Amniotic stem cell (primary cell): ENCODE measurements around the gene ZNF580.
A peak's percentile ranks its signal among the peaks of the same experiment; 100 is the strongest.

Experiments
- DNase-seq: peaks from one replicate; lab custom pipeline; 2025; lab: John Stamatoyannopoulos, UW

ZNF580 gene

GRCh38 chr19:55663846-55664536 is 23.2 kb downstream of the ZNF580 start:
- DNase-seq = no peak

DNA sequence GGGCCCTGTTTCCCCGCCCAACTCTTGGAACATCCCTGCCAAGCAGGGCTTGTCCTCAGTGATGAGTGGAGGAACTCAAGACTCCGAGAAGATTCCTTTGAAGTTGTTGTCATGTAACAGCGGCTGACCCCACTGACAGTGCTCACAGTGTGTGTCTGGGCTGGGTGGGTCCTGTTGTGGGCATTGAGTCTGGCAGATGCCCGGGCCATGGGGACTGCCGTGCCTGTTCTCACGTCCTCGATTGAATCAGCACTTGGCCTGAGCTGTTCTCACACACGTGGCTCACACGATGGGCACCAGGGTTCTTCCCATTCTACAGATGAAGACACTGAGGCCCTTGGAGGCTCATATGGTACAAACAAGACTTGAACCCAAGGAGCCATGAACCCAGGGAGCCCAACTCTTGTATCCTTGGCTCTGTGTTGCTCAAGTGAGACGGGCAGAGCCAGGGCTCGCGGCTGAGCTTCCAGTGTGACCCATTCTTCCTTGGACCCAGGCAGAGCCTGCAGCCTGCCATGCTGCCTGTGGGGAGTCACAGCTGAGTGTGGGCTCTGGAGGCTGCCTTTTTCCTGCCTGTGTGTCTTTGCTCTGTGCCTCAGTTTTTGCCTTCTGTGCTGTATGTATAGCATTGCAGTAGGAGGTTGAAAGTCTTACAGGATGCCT is 25.7 kb downstream of the ZNF580 start:
- no peak for DNase-seq

GRCh38 chr19:55667006-55667381 is 26.2 kb downstream of the ZNF580 start:
- no peak for DNase-seq

- no peak for DNase-seq
These were observed 26.7 kb downstream of the ZNF580 start for GRCh38 chr19:55667511-55667910.

DNA sequence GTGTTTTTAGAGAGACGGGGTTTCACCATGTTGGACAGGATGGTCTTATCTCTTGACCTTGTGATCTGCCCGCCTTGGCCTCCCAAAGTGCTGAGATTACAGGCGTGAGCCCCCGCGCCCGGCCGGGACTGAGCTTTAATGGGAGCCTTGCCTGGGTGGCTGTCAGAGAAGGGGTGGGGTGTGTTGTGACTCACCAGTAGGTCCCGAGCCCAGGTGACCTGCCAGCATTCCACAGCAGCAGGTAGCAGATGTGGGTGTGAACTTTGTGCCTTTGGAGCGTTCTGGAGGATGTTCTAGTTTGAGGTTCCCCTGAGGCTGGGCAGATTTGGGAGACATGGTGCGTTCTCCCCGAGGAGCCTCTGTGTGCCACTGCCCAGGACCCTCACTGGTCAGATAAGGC is 27.2 kb downstream of the ZNF580 start:
- DNase-seq = no peak

- DNase-seq = no peak
These were observed 28.0 kb downstream of the ZNF580 start for GRCh38 chr19:55668603-55669348.

- no peak for DNase-seq
These were observed 28.8 kb downstream of the ZNF580 start for GRCh38 chr19:55669418-55670279.

DNA sequence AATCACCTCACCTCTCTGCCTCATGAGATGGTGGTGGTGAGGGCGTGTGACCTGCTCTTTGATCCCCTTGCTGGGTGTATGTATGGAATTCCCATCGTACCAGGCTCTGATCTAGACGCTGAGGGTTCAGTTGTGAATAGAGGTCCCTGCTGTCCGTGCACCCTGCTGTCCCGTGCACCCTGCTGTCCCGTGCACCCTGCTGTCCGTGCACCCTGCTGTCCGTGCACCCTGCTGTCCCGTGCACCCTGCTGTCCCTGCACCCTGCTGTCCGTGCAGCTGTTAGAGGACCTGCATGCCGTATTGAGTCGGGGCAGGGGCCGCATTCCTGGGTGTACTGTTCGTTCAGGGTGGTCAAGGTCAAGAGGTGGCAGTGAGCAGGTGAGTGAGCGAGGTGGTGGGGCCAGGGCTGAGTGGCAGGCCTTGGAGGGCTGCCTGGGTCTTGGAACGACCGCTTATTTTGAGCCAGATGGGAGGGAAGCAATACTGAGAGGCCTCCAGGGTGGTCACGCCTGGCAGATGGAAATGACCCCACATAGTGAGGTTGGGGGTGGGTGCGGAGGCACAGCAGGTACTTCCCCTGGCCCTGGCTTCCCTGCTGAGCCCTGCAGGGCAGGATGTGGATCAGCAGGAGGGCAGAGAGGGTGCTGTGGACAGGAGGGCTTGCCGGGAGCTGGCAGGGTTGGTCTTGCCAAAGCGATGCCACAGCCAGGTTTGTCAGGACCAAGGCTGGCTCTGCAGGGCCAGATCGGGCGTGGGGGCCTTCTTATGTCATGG is 29.7 kb downstream of the ZNF580 start:
- no peak for DNase-seq

DNA sequence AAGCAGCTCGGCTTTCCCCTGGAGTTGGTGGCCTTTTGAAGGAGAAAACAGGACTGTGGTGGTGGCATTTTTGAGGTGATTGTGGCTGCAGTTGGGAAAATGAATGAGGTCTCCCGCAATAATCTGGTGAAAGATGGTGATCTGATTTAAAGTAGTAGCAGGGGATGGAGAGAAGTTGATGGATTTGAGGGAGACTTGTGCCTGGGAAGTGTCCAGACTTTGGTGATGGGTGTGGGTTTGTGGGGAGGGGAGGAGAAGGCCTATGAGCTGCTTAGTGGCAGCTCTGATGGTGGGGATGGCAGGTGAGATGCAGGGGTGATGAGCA is 30.2 kb downstream of the ZNF580 start:
- no peak for DNase-seq

- DNase-seq = no peak
These were observed 31.6 kb downstream of the ZNF580 start for GRCh38 chr19:55672418-55672817.

DNA sequence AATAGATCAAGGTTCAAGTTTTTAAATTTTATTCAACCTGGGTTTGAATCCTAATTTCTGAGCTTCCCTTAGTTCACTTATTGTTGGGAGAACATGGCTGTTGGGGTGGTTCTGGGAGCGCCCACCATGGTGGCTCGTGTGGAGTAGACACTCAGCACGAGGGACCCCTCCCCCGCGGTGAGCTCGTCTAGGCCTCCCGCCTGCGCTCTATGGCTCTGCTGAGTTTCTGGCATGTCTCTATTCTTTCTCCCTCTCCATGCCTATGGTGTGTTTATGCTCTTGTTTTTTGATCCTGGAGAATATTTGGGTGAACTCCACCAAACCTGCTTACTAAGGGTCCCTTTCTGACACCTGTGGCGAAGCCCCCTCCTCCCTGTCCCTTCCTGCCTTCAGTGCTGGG is 32.7 kb downstream of the ZNF580 start:
- DNase-seq = no peak

DNA sequence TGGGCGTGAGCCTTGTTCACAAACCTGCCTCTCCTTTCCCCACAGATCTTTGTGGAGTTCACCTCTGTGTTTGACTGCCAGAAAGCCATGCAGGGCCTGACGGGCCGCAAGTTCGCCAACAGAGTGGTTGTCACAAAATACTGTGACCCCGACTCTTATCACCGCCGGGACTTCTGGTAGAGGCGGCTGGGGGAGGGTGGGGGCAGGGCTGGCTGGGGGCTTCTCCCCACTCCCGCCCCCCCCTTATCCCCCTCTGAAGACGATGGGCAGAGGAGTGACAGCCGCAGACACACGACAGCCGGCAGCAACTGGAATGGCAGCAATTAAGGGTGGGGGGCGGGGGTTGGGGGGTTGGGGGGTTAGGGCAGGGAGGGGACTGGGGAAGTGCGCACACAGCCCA is 33.1 kb downstream of the ZNF580 start:
- no peak for DNase-seq

DNA sequence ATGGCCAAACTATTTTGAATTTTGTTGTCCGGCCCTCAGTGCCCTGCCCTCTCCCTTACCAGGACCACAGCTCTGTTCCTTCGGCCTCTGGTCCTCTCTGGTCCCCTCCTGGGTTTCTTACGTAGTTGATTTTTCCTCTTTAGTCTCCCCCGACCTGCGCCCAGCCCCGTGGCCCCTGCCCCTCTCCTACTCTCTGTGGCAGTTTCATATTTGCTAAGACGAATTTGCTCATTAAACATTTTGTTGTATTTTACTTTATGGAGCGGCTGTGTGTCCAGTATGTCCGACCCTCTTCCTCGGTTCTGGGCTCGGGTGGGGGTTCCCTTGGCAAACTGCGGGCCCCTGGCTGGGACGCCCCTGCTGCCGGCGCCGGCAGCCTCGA is 33.6 kb downstream of the ZNF580 start:
- no peak for DNase-seq

DNA sequence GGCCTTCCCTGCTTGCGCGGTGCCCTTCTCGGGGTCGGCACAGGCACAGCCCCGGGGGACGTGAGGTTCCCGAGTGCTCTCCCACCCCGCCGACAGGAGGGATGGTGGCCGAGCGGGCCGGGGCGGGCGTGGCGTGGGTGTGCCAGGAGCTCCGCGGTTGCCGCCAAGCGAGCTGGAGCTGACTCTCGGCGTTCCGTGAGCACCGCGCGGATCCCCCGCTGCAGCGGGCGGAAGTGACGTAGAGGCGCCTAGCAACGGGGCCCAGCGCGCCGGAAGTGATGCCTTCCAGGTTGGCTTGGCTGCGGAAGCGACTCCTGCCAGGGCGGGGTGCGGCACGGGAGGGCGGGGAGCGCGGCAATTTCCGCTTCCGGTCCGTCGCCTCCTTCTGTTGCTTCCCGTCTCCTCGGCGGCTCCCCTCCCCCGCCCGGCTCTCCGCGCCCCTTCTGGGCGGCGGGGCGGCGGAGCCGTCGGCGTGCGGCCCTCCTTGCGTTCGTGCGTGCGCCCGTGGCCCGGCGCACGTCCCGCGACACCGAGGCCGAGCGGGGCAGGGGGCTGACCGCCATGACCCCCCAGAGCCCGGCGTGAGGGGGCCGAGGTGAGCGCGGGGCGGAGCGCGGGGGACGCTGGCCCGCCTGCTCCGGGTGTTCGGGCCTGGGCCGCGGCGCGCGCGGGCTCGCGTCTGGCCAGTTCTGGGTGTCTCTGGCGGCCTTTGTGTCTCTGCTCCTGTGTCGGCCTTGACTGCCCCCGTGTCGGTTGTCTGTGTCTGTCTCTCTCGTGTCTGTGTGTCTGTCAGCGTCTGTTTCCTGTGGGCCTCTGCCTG is 34.2 kb downstream of the ZNF580 start, which contains the start of gene EPN1:
Gene EPN1 (plus strand): TSS at position 386 of the 820 bp plus-strand sequence. CDS start 3,402 bp downstream, outside the sequence.
- peak; percentile 93 for DNase-seq

- DNase-seq = no peak
These were observed 35.0 kb downstream of the ZNF580 start for GRCh38 chr19:55675661-55676354.

DNA sequence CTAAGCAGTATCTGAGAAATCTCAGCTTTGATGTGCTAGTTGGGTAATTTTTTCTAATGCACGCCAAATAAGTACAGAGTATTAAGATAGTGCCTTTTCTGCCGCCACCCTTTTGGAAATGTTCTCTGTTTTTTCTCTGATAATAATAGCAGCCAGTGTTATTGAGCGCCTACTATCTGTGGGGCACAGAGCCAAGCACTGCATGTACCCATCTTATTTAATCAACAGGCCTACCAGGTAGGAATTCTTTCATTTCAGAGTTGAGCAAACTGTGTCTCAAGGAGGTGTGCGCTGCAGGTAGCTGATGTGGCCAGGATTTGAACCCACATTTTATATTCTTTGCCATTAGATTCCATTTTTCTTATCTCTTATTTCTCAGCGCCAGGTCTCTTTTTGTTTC is 35.6 kb downstream of the ZNF580 start:
- no peak for DNase-seq

DNA sequence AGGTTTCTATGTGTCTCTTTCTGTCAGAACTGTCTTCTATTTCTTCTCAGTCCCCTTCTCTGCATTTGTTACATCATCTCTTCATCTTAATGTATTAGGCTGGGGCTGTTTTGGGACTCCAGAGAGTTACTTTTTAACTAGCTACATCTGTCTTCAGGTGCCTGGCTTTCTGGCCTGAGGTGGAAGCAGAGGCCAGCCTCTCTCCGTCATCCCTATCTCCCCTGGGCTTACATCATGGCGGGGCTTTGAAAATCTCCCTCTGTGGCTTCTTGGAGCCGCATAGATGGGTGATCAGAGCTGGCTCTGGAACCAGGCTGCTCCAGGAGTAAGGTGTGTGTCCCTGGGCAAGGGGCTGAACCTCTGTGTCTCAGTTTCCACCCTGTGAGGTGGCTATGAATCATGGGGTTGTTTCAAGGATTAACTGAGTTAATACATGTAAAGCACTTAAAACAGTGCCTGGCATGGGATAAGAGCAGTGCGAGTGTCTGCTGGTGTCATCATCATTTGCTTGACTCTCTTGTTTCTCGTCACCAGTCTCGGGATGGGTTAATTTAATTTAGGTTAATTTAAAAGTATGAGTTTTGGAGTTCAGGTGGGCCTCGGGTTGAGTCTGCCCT is 36.2 kb downstream of the ZNF580 start:
- DNase-seq = no peak

DNA sequence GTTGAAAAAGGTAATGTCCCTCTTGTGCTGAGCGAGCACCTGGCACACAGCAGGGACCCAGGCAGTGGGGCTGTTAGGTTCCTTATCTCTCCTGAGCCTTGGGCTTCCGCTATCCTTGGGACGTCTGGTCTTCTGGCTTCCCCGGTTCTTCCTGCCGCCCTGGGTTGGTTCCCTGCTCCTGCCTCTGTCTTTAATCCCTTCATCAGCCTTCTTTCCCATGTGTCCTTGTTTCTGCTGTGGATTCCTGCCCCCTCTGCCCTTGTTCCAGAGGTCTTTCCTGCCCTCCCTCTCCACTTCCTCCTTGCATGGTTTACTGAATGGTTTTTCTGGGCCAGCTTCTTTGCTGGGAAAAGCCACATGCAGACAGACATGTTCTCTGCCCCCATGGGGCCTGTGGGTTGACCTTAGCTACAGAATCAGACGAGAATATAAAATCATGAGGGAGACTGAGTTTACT is 36.8 kb downstream of the ZNF580 start:
- no peak for DNase-seq

DNA sequence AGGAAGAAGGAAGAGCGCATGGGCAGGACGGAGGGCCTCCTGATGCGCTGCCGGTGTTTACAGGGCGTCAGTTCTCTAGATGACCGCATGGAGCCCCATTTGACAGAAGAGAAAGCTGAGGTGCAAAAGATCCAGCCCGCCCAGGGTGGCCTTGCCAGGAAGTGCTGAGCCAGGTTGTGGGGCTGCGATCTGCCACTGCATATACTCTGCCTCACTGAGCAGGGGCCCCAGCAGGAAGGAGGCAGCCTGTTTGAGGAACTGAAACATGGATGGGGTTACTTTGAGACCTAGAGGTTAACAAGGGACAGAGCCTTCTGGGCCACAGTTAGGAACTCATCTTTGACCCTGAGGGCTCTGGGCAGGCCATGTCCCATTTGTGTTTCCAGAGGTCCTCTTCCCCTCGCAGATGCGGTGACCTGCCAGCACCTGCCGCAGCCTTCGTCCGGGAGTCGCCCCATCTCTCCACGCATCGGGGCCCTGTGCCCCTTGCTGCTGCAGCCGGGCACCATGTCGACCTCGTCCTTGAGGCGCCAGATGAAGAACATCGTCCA is 37.4 kb downstream of the ZNF580 start:
- DNase-seq = no peak
